ENCODE results near the gene TWF2.
A peak's percentile ranks its signal among the peaks of the same experiment; 100 is the strongest.
"Not testable (repeated sequence)": the region's sequence is repeated elsewhere in the genome, so short reads cannot be mapped to it uniquely, and the experiment has no call there.

The TWF2 gene

DNA sequence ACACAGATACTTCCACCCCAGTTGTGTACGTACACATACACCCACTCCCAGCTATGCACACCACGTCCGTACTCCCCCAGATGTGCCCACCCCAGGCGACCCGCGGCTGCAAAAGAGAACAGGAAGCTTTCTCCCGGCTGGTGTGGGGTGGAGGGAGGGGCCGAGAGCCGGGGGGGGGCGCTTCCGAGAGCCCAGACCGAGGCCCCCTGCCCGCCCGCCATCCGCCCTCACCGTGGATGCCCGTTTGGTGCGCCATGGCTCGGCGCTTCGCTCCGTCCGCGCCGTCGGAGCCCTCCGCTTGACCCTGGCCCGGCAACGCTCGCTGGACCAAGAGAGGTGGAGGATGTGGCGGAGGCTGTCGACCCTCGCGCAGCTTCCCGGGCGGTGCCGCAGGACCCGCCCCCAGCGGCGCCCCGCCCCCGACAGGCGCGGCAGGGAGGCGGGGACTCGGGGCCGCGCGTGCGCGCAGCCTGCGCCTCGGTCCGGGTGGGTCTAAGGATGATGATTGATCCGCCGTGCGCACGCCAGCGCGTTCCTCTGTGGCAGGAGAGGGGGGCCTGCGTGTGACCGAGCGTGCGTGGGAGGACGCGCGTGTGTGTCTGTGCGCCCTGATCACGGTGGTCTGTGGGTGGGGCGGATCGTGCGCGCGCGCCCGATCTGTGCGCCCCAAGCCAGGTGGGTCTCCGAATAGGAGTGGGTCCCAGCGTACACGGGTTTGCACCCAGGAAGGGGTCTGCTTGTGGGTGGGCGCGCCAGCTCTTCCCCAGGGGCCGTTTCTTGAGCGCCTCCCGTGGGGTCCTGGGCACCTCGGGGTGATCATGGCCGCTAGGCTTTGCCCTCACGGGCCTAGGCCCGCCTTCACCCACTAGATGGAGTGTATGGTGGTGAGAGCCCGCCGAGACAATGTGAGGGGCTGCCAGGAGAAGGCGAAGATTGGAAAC, at the start of gene TWF2:
TSS of gene TWF2 (minus strand) at position 398 of the 941 bp plus-strand sequence. CDS start at position 256, 142 bp downstream.
- peak; percentile 99 for DNase-seq (ENCODE audit: low spot score)
- TF ChIP-seq, protein P1, sequence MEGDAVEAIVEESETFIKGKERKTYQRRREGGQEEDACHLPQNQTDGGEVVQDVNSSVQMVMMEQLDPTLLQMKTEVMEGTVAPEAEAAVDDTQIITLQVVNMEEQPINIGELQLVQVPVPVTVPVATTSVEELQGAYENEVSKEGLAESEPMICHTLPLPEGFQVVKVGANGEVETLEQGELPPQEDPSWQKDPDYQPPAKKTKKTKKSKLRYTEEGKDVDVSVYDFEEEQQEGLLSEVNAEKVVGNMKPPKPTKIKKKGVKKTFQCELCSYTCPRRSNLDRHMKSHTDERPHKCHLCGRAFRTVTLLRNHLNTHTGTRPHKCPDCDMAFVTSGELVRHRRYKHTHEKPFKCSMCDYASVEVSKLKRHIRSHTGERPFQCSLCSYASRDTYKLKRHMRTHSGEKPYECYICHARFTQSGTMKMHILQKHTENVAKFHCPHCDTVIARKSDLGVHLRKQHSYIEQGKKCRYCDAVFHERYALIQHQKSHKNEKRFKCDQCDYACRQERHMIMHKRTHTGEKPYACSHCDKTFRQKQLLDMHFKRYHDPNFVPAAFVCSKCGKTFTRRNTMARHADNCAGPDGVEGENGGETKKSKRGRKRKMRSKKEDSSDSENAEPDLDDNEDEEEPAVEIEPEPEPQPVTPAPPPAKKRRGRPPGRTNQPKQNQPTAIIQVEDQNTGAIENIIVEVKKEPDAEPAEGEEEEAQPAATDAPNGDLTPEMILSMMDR (IDR thresholded peaks at IDR 0.05; ENCODE audit: extremely low read depth, missing control alignments) = peak; percentile 17

DNA sequence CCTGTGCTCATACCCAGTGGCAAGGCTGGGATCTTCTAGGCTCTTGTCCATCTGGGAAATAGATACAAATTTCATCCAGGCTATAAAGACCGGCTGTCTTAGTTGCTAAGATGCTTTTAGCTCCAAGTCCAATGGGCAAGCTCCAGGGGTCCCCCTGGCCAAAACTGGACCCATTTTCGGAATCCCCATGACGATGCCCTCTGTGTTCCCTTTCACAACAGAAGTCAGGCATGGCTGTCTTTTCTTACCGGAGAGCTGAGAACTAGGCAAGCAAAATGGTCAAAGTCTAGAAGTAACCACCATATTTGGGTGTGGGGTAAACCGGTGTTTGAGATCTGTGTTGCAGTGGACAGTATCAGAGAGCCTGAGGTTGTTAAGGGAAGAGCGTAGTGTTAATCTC, 49.7 kb upstream of the TWF2 start:
- DNase-seq (ENCODE audit: low spot score) = no peak
- TF ChIP-seq, protein P1 (IDR thresholded peaks at IDR 0.05; ENCODE audit: extremely low read depth, missing control alignments) = no peak

DNA sequence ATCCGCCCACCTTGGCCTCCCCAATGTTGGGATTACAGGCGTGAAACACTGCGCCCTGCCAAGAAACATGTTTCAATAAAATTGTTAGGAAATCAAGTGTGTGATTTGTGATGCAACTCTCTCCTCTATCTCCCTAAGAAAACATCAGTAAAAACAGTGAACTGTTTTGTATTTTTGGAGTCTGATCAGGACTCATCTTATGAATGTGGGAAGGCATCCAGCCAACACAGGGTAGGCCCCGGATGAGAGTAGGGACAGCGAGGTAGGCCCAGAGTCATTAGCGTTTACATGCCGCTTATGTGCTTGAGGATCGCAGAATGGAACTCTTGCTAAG, 47.8 kb upstream of the TWF2 start:
- TF ChIP-seq, protein P1 (IDR thresholded peaks at IDR 0.05; ENCODE audit: extremely low read depth, missing control alignments) = no peak
- DNase-seq (ENCODE audit: low spot score) = no peak

DNA sequence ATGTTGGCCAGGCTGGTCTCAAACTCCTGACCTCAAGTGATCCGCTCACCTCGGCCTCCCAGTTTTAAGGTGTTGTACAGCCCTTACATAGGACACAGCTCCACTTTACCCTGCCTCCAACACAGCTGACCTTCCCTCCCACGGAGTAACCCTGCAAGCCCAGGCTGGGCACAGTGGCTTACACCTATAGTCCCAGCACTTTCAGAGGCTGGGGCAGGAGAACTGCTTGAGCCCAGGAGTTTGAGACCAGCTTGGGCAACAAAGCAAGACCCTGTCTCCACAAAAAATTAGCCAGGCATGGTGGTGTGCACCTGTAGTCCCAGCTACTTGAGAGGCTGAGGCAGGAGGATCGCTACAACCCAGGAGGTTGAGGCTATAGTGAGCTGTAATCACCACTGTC, 45.1 kb upstream of the TWF2 start:
- not testable (repeated sequence) for DNase-seq (ENCODE audit: low spot score)

DNA sequence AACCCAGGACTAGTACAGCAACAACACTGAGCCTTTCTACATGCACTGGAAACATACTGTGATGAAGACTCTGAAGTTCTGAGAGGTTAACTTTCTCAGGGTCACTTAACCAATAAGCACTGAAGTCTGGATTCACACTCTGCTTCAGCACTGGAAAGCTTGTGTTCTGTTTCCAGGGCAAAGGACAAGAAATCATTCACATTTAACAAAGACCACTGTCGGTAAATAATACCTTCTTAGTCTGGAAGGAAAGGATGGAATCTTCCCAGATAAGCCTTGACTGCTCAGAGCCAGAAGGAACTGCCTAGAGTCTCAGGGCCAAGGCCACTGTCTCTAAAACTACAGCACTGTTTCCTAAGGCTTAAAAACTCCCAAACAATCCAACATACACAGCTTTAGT, 44.3 kb upstream of the TWF2 start:
- no peak for DNase-seq (ENCODE audit: low spot score)
- TF ChIP-seq, protein P1 (IDR thresholded peaks at IDR 0.05; ENCODE audit: extremely low read depth, missing control alignments) = no peak

DNA sequence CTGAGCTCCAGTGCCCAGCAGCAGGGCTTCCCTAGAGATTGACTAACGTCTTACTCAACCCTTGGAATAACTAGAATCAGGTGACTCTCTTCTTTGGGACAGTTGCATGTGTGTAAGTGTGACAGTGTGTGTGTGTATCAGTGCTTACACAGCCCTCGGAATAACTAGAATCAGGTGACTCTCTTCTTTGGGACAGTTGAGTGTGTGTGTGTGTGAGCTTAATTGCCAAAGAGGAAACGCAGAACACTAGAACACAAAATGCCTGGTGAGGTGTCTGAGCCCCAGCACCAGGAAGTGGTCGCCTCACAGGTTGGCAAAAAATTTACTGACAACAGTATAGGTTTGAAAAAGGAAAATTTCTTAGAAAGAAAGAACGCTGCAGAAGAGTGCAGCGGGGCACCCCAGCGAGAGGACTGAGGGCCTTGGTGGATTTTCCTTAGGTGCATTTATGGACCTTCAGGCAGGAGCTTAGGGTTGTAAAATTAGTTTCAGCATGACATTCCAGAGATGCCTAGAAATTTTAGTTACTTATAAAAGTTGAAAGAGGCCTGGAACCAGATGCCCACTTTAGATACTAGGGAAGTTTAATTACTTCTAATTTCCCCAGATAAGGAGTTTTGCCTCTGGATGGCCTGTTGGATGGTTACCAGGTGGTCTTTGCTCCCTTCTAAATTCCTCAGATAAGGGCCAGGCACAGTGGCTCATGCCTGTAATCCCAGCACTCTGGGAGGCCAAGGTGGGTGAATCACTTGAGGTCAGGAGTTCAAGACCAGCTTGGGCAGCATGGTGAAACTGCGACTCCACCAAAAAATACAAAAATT, 43.2 kb upstream of the TWF2 start:
- DNase-seq (ENCODE audit: low spot score) = no peak

DNA sequence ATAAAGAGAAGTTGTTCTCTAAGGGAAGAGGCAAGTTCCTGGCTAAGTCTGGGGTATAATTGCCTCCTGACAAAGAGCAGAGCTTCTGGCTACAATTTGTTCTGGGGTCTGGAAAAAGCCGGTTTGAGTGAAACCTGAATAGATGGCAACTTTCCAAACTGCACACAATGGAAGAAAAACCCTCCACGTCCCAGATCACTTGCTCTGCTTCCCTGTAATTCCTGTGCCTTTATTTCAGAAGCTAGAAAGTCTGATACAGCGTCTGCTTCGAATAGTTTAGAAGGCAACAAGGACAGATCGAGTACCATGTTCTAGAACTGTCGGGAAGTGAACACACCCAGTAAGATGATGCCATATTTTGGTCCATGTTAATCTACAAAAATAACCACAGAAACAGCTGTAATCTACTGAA, 41.1 kb upstream of the TWF2 start:
- TF ChIP-seq, protein P1 (IDR thresholded peaks at IDR 0.05; ENCODE audit: extremely low read depth, missing control alignments) = no peak
- no peak for DNase-seq (ENCODE audit: low spot score)

More for the DNA sequence above, 43.2 kb upstream of the TWF2 start:
- TF ChIP-seq, protein P1 (IDR thresholded peaks at IDR 0.05; ENCODE audit: extremely low read depth, missing control alignments) = no peak

All from GM20000 (cell line).